ENCODE measurements around the gene NAV2. TPM values are rescaled to one million over a fixed set of nuclear protein-coding genes. Genes with fewer than 3 reads are reported as not detected.

NAV2 gene
- total and polyA plus RNA-seq, 5 donors: 4.4 to 12.9 (median 8.6) TPM

DNA sequence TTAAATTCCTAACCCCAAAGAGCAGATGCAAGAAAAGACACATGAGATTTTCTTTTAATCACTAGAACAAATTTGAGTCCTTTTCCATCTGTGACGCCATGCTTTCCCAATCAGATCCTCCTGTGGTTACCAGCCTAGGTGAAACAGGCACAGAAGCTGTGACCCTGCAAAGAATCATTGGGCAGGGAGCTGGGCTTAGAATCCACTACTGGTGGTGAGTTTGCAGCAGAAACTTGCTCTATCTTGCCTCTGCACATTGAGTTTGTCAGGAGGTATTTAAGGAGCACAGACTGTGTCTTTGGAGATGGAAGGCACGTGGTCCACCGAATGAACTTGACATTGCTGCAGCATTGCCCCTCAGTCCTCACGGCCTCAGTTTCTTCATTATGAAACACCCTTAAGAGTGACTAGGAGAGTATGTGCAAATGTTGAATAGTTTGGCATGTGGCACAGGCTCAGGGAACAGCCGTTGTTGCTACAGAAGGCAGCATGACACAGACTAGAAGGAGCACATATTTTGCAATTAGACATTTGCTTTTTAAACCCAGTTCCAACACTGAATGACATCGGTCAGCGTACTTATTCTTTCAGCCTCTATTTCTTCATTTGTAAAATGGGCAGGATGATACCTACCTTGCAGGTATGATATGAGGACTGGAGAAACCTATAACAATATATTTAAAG, 320.1 kb downstream of the NAV2 start:
- Histone ChIP-seq H3K27me3 (ENCODE audit: control insufficient read depth, insufficient read depth) (no peaks in the 10 kb centered on the region), H3K4me1 (ENCODE audit: control insufficient read depth, insufficient read depth, low read length) (peaks cover 8% of the 10 kb centered on the region), H3K4me3 (ENCODE audit: low read length) (no peak overlapping the region), H3K27ac (ENCODE audit: low read length) (no peak overlapping the region), H3K9me3 (ENCODE audit: control insufficient read depth, low read length) (no peaks in the 10 kb centered on the region)
- intact Hi-C loops (cut with DNase I): no loop called here
- WGBS: 75% methylated on average over 7 of the region's 7 CpGs
- ATAC-seq (no peak), DNase-seq (no peak)

DNA sequence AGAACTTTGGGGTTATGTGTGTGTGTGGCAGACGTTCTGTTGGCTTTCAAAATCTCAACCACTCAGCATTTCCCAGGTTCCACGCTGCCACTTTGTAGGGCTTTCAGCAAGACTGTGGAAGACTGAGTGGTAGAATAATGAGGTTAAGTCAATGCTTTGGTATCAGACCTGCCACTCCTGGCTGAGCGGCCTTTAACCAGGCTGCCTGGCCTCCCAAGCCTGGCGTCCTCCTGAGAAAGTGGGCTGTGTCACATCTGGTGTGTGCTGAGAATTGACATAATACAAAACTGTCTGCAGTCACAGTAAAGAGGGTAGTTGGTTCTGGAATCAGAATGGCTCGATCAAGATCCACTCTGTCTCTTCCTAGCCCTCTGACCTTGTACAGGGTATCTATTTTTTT, 321.2 kb downstream of the NAV2 start:
- ATAC-seq (no peak), DNase-seq (peak in 1 of 3 donors; percentile 29)
- H3K27me3 ChIP-seq (ENCODE audit: control insufficient read depth, insufficient read depth): no peaks in the 10 kb centered on the region
- 88% methylated on average over 5 of the region's 5 CpGs for WGBS
- H3K9me3 ChIP-seq (ENCODE audit: control insufficient read depth, low read length): no peaks in the 10 kb centered on the region
- intact Hi-C loops (cut with DNase I): no loop called here
- H3K4me1 ChIP-seq (ENCODE audit: control insufficient read depth, insufficient read depth, low read length): peaks cover 8% of the 10 kb centered on the region
- no peak overlapping the region for H3K4me3 ChIP-seq (ENCODE audit: low read length)
- no peak overlapping the region for H3K27ac ChIP-seq (ENCODE audit: low read length)

DNA sequence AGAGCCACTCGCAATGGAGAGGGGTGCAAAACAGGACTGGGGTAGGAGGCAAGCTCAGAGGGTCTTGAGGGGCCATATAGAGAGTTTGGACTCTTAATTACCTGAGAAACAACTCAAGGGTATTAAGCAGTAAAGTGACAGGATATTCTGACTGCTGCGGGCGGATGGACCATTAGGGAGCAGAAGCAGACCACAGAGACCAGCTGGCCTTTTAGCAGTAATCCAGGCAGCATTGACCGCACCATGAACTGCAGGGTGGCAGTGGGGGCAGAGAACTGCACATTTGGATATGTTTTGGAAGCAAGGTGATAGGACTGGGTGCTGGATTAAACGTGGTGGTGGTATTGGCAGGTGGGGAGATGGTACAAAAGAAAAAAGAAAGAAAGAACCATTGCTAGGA, 322.3 kb downstream of the NAV2 start:
- no peak overlapping the region for H3K4me3 ChIP-seq (ENCODE audit: low read length)
- H3K4me1 ChIP-seq (ENCODE audit: control insufficient read depth, insufficient read depth, low read length): peaks cover 8% of the 10 kb centered on the region
- peak overlapping the region; percentile 26 for H3K27ac ChIP-seq (ENCODE audit: low read length)
- no peak for DNase-seq
- ATAC-seq: no peak
- intact Hi-C loops (cut with DNase I): loop anchor here in 1 of 4 donors (5.0 kb wide), 1 partner anchor 198 kb away; no protein-coding TSS in a partner anchor
- 86% methylated on average over 5 of the region's 5 CpGs for WGBS
- H3K27me3 ChIP-seq (ENCODE audit: control insufficient read depth, insufficient read depth): no peaks in the 10 kb centered on the region
- no peaks in the 10 kb centered on the region for H3K9me3 ChIP-seq (ENCODE audit: control insufficient read depth, low read length)

DNA sequence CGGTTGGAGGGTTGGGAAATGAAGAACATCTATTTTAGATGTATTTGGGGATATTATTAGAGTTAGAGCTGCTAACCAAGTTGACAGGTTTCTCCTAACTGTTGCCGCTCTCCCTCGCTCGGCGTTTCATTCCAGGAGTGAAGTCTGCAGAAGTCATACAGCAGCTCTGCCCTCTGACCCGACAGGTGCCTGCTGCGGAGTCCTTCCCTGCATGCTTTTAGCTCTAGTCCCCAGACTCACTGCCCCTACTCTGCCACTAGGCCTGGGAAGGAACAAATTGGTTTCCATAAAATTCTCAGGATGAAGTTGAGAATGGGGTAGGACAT, 322.7 kb downstream of the NAV2 start:
- Histone ChIP-seq H3K4me3 (ENCODE audit: low read length) (no peak overlapping the region), H3K9me3 (ENCODE audit: control insufficient read depth, low read length) (no peaks in the 10 kb centered on the region), H3K4me1 (ENCODE audit: control insufficient read depth, insufficient read depth, low read length) (peaks cover 8% of the 10 kb centered on the region), H3K27ac (ENCODE audit: low read length) (peak overlapping the region; percentile 36), H3K27me3 (ENCODE audit: control insufficient read depth, insufficient read depth) (no peaks in the 10 kb centered on the region)
- DNase-seq (no peak), ATAC-seq (no peak)
- intact Hi-C loops (cut with DNase I): loop anchor here in 1 of 4 donors (5.0 kb wide), 1 partner anchor 198 kb away; no protein-coding TSS in a partner anchor
- WGBS: 78% methylated on average over 7 of the region's 7 CpGs

DNA sequence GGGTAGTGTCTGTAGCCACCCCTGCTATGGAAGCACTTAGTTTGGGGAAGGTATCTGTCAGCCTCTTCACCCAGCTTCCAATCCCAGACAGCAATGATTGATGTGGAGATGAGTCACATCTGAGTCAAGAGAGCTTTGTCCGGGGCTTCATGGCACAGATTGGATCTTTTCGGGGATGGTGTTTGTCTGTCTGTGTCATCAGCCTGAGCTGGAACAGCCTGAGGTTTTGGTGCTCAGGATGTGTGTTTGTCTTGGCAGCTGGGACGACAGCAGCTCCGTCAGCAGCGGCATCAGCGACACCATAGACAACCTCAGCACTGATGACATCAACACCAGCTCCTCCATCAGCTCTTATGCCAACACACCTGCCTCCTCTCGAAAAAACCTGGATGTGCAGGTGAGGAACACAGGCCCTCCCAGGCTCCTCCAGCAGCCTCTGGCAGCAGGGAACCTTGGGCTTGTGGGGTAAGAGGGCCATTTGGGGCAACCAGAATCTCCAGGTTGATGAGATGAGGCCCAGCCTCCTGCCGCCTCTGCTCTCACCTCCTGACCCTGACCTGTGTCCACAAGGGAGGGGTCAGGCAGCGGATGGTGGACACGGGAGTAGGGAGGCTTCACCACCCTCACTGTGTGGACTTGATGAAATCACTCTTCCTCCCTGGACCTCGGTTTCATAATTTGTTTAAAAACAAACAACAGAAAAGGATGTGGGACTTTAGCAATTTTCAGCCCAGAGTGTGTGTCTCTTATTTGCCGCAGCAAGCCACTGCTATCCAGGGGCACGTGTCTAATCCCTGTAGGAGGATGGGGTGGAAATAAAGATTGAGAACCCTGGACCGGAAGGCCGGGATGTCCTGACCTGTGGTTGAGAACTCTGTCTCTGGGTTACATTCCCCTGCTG, 323.3 kb downstream of the NAV2 start:
- WGBS: 66% methylated on average over 15 of the region's 15 CpGs
- Histone ChIP-seq H3K4me3 (ENCODE audit: low read length) (no peak overlapping the region), H3K9me3 (ENCODE audit: control insufficient read depth, low read length) (no peaks in the 10 kb centered on the region), H3K4me1 (ENCODE audit: control insufficient read depth, insufficient read depth, low read length) (peaks cover 10% of the 10 kb centered on the region), H3K27me3 (ENCODE audit: control insufficient read depth, insufficient read depth) (no peaks in the 10 kb centered on the region), H3K27ac (ENCODE audit: low read length) (peak overlapping the region; percentile 36)
- intact Hi-C loops (cut with DNase I): loop anchor here in 1 of 4 donors (5.0 kb wide), 1 partner anchor 199 kb away; no protein-coding TSS in a partner anchor
- DNase-seq (no peak), ATAC-seq (peak; percentile 20 to 64)

DNA sequence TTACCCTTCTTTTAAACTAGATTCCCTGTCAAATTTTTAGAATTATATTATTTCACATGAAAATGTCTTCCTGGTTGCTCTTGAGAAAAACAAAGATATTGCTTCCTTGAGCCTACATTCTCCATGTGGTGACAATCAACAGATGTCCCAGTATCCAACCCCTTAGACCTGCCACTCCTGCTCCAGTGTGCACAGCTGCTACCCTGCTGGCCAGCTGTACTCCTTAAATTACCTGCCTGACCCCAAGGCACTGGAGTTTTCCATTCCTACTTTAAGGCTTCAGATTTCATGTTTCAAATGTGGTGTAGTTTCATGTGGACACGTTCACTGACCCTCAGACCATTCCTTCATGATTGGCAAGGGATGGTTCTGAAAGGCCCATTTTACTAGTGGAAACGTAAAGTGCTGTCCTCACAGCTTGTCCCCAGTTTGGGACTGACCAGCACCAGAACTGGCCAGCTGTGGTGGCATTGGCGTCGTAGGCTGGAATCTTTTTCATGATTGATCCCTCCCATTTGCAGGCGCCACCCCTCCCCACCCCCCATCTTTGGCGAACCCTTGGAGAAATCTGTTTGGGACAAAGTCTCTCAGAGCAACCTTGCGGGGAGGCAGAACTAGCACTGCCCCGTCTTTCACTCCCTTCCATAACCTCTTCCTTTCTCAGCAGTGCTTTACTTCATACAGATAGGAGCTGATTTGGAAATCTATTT, 324.1 kb downstream of the NAV2 start:
- H3K4me1 ChIP-seq (ENCODE audit: control insufficient read depth, insufficient read depth, low read length): peaks cover 8% of the 10 kb centered on the region
- H3K4me3 ChIP-seq (ENCODE audit: low read length): no peak overlapping the region
- intact Hi-C loops (cut with DNase I): loop anchor here in 1 of 4 donors (5.0 kb wide), 1 partner anchor 199 kb away; no protein-coding TSS in a partner anchor
- 93% methylated on average over 8 of the region's 8 CpGs for WGBS
- H3K27me3 ChIP-seq (ENCODE audit: control insufficient read depth, insufficient read depth): no peaks in the 10 kb centered on the region
- ATAC-seq: no peak
- no peak overlapping the region for H3K27ac ChIP-seq (ENCODE audit: low read length)
- no peaks in the 10 kb centered on the region for H3K9me3 ChIP-seq (ENCODE audit: control insufficient read depth, low read length)
- no peak for DNase-seq

DNA sequence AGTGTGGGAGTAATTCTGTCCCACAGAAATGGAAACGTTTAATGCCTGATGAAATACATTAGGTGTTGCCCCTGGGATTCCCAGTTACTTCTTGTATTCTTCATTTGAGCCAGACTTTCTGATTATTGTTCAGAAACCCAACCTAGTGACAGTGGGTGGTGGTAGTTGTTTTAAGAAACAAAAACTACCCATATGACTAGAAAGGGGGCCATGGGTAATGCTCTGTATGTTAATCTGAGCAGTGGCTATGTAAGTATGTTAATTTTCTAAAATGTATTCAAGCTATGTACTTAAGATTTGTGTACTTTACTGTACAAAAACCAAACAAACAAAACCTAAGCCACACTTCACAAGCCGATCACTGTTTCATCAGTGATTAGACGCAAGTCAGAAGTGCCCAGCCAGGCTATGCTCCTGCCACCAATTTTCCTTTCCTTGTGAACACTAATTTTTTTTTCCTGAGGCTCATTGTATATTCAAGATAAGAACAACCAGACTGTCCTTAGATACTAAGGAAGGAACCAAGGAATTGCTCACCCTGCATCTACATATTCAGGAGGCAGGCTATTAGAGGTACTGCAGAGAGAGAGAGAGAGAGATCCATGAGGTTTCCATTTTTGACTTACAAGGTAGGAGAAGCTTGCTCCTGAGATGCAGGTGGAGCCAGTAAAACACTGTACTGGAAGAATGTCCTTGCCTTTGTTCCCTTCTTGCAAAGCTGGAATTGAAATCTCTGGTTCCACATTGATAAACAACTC, 324.9 kb downstream of the NAV2 start:
- H3K4me3 ChIP-seq (ENCODE audit: low read length): no peak overlapping the region
- H3K27me3 ChIP-seq (ENCODE audit: control insufficient read depth, insufficient read depth): no peaks in the 10 kb centered on the region
- peaks cover 10% of the 10 kb centered on the region for H3K4me1 ChIP-seq (ENCODE audit: control insufficient read depth, insufficient read depth, low read length)
- ATAC-seq (no peak), DNase-seq (no peak)
- 74% methylated on average over 3 of the region's 3 CpGs for WGBS
- H3K27ac ChIP-seq (ENCODE audit: low read length): no peak overlapping the region
- intact Hi-C loops (cut with DNase I): loop anchor here in 1 of 4 donors (5.0 kb wide), 1 partner anchor 200 kb away; no protein-coding TSS in a partner anchor
- no peaks in the 10 kb centered on the region for H3K9me3 ChIP-seq (ENCODE audit: control insufficient read depth, low read length)

- Histone ChIP-seq H3K27ac (ENCODE audit: low read length) (no peak overlapping the region), H3K9me3 (ENCODE audit: control insufficient read depth, low read length) (no peaks in the 10 kb centered on the region), H3K4me1 (ENCODE audit: control insufficient read depth, insufficient read depth, low read length) (peaks cover 13% of the 10 kb centered on the region), H3K4me3 (ENCODE audit: low read length) (no peak overlapping the region), H3K27me3 (ENCODE audit: control insufficient read depth, insufficient read depth) (no peaks in the 10 kb centered on the region)
- no peak for ATAC-seq
- 70% methylated on average over 6 of the region's 6 CpGs for WGBS
- intact Hi-C loops (cut with DNase I): loop anchor here in 1 of 4 donors (5.0 kb wide), 1 partner anchor 201 kb away; no protein-coding TSS in a partner anchor
- no peak for DNase-seq
These were observed 325.8 kb downstream of the NAV2 start for GRCh38 chr11:20038412-20038811.

DNA sequence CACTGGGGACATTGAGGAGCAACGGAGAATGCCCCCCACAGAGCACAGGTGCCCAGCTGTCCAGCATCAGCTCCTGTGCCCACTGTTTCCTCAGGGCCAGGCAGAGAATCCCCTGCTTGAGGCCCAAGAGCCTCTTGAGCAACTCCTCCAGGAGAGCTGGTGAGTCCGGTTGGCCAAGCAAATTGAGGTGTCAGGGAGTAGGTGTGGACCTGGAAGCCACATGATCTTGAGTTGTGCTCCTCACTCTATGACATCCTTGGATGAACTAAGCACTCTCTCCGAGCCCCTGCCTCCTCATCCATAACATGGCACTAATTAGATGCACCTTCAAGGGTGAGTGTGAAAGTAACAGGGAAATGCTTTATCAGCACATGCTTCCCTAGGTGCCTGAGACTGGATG, 326.3 kb downstream of the NAV2 start:
- Histone ChIP-seq H3K27me3 (ENCODE audit: control insufficient read depth, insufficient read depth) (no peaks in the 10 kb centered on the region), H3K9me3 (ENCODE audit: control insufficient read depth, low read length) (no peaks in the 10 kb centered on the region), H3K4me3 (ENCODE audit: low read length) (no peak overlapping the region), H3K27ac (ENCODE audit: low read length) (no peak overlapping the region), H3K4me1 (ENCODE audit: control insufficient read depth, insufficient read depth, low read length) (peaks cover 13% of the 10 kb centered on the region)
- DNase-seq: no peak
- intact Hi-C loops (cut with DNase I): loop anchor here in 1 of 4 donors (5.0 kb wide), 1 partner anchor 202 kb away; no protein-coding TSS in a partner anchor
- no peak for ATAC-seq
- 89% methylated on average over 3 of the region's 3 CpGs for WGBS

DNA sequence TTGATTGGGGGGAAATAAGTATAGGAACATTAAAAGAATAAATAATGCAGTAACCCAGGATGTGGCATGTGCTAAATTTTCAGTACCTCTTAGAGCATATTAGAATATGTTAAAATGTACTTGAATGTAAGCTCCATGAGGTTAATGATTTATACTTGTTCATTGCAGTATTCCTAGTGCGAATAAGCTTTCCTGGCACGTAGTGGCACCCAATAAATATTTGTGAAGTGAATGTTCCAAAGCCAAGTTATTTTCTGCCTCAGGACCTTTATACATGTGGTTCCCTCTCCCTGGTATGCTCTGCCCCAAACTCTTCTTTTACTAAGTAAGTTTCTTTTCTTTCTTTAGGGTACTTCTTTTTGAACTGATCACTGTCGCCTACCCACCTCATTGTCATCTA, 328.9 kb downstream of the NAV2 start:
- DNase-seq (no peak), ATAC-seq (no peak)
- intact Hi-C loops (cut with DNase I): no loop called here
- Histone ChIP-seq H3K27me3 (ENCODE audit: control insufficient read depth, insufficient read depth) (no peaks in the 10 kb centered on the region), H3K27ac (ENCODE audit: low read length) (no peak overlapping the region), H3K4me3 (ENCODE audit: low read length) (no peak overlapping the region), H3K4me1 (ENCODE audit: control insufficient read depth, insufficient read depth, low read length) (peaks cover 8% of the 10 kb centered on the region), H3K9me3 (ENCODE audit: control insufficient read depth, low read length) (no peaks in the 10 kb centered on the region)
- WGBS: 87% methylated on average over 3 of the region's 3 CpGs
